Measurements from ENCODE around the gene ZNF638. TPM values are rescaled to one million over a fixed set of nuclear protein-coding genes. Genes with fewer than 3 reads are reported as not detected.

Gene ZNF638
- total RNA-seq, 2 experiments from 2014 or later: 81.1 to 86.0 TPM

DNA sequence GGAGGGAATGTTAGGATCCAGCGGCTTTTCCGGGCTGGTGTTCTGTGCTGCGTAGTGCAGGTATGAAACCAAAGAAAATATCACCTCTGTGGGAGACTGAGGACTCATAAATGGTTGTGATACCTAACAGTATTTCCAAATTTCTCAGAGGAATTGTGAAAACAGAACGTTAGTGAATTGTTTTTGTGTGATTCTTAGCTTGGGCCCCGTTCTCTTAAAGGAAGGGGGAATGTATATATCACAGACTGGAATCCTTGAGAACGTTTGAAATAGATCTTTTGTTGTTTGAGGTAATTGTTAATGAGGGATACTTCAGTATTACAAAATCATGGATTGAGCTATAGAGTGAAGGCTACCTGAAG lies 834 bp downstream of the ZNF638 start:
- Mint-ChIP-seq H3K4me1 (ENCODE audit: low read depth) (peaks cover 32% of the 10 kb centered on the region), H3K9me3 (no peaks in the 10 kb centered on the region), H3K27me3 (no peaks in the 10 kb centered on the region), H3K4me3 (peak overlapping the region; percentile 93), H3K27ac (peak overlapping the region; percentile 99), H3K36me3 (ENCODE audit: low read depth) (peaks cover 22% of the 10 kb centered on the region)
- POLR2A ChIA-PET: interaction anchor here (0.8 to 1.4 kb wide), 2 partner anchors 13 to 99 kb away, joined by 3 to 4 read pairs; no protein-coding TSS in a partner anchor
- CTCF ChIA-PET: interaction anchor here (0.9 to 2.9 kb wide), 12 partner anchors 16 to 202 kb away, joined by 3 to 12 read pairs (median 4); partner anchors contain the start of genes DYSF, MCEE and MPHOSPH10
- TF ChIP-seq, protein P1, sequence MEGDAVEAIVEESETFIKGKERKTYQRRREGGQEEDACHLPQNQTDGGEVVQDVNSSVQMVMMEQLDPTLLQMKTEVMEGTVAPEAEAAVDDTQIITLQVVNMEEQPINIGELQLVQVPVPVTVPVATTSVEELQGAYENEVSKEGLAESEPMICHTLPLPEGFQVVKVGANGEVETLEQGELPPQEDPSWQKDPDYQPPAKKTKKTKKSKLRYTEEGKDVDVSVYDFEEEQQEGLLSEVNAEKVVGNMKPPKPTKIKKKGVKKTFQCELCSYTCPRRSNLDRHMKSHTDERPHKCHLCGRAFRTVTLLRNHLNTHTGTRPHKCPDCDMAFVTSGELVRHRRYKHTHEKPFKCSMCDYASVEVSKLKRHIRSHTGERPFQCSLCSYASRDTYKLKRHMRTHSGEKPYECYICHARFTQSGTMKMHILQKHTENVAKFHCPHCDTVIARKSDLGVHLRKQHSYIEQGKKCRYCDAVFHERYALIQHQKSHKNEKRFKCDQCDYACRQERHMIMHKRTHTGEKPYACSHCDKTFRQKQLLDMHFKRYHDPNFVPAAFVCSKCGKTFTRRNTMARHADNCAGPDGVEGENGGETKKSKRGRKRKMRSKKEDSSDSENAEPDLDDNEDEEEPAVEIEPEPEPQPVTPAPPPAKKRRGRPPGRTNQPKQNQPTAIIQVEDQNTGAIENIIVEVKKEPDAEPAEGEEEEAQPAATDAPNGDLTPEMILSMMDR (IDR thresholded peaks at IDR 0.05): no peak
- DNase-seq (no peak), ATAC-seq (no peak)
- intact Hi-C loops (cut with micrococcal nuclease): no loop called here

DNA sequence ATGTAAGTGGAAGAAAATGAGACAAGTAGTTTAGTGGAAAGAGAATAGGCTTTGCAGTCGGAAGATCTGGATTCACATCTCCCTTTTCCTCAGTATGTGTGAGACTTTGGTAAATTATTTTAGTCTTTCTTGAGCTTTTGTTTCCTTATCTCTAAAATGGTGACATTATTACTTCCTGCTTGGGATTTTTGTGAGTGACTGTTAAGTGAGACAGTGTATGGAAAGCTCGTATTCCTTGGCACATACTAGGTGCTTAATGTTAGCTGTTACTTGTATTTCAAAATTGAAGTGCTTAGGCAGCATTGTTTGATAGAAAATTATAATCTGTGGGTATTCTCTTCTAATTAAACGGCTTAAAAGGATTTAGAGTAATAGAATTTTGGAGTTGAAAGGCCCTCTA lies 2.0 kb downstream of the ZNF638 start:
- TF ChIP-seq, protein P1 (IDR thresholded peaks at IDR 0.05): no peak
- no peak for ATAC-seq
- CTCF ChIA-PET: interaction anchor here (0.6 to 2.3 kb wide), 4 partner anchors 34 to 233 kb away, joined by 3 to 12 read pairs (median 4); no protein-coding TSS in a partner anchor
- peak overlapping the region; percentile 18 for H3K27ac Mint-ChIP-seq
- no peaks in the 10 kb centered on the region for H3K9me3 Mint-ChIP-seq
- POLR2A ChIA-PET: no interaction called here
- H3K4me3 Mint-ChIP-seq: peak overlapping the region; percentile 93
- intact Hi-C loops (cut with micrococcal nuclease): no loop called here
- H3K27me3 Mint-ChIP-seq: no peaks in the 10 kb centered on the region
- H3K4me1 Mint-ChIP-seq (ENCODE audit: low read depth): peaks cover 43% of the 10 kb centered on the region
- no peak for DNase-seq
- peaks cover 26% of the 10 kb centered on the region for H3K36me3 Mint-ChIP-seq (ENCODE audit: low read depth)

DNA sequence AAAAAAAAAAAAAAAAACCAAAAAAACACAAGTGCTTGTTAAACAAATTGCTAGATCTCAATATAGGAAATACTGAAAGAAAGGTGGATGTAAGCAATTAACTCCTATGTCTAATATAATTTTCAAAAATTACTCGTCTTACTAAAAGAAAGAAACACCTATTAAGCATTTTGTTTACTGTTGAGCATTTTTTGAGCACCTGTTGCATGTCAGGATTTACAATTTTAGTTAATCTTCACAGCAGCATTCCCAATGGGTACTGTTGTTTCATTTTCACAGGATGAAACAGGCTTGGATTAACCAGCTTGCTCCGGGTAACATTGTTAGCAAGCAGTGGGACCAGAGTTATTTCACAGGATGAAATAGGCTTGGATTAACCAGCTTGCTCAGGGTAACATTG lies 4.8 kb downstream of the ZNF638 start:
- Mint-ChIP-seq H3K36me3 (ENCODE audit: low read depth) (peaks cover 29% of the 10 kb centered on the region), H3K4me1 (ENCODE audit: low read depth) (peaks cover 59% of the 10 kb centered on the region), H3K9me3 (no peaks in the 10 kb centered on the region), H3K27me3 (no peaks in the 10 kb centered on the region), H3K27ac (no peak overlapping the region), H3K4me3 (no peak overlapping the region)
- intact Hi-C loops (cut with micrococcal nuclease): no loop called here
- CTCF ChIA-PET: no interaction called here
- no peak for ATAC-seq
- DNase-seq: no peak
- POLR2A ChIA-PET: interaction anchor here (2.2 kb wide), 1 partner anchor 8 kb away, joined by 4 read pairs; no protein-coding TSS in a partner anchor
- TF ChIP-seq, protein P1 (IDR thresholded peaks at IDR 0.05): no peak

DNA sequence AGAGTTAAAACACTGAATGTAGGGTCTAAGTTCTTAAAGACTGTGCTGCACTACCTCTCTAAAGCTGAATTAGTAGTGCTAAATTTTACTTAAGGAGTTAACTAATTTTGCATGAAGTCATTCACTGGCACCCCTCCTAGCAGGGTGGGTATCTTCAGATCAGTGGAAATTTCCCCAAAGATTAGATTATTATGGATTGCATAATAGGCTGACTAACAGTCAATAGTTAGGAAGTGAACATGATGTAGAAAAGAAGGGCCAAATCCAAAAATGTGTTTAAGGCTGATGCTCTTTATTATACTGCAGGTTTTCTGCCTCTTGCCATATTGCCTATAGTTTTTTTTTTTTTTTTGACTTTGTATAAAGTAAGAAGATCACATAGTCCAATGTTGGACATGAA lies 5.2 kb downstream of the ZNF638 start:
- intact Hi-C loops (cut with micrococcal nuclease): no loop called here
- Mint-ChIP-seq H3K27me3 (no peaks in the 10 kb centered on the region), H3K4me3 (no peak overlapping the region), H3K9me3 (no peaks in the 10 kb centered on the region), H3K27ac (no peak overlapping the region), H3K36me3 (ENCODE audit: low read depth) (peaks cover 28% of the 10 kb centered on the region), H3K4me1 (ENCODE audit: low read depth) (peaks cover 62% of the 10 kb centered on the region)
- DNase-seq (no peak), ATAC-seq (no peak)
- TF ChIP-seq, protein P1 (IDR thresholded peaks at IDR 0.05): no peak
- ChIA-PET POLR2A (no interaction called here), CTCF (no interaction called here)

DNA sequence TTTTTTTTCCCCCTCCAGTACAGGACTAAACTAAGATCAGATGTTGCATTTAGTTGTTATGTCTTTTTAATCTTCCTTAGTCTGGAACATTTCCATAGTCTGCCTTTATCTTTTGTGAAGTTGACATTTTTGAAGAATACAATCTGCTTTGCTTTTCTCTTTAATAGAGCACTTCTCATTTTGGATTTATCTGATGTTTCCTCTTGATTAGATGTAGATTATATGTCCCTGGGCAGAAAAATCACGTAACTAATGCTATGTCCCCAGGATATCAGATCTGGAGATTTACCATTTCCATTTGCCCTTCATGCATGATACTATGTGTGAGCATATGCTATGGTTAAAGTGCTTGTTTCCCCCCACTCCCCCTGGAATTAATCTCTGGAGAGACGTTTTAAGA lies 6.2 kb downstream of the ZNF638 start:
- ATAC-seq (no peak), DNase-seq (no peak)
- Mint-ChIP-seq H3K27ac (no peak overlapping the region), H3K4me1 (ENCODE audit: low read depth) (peaks cover 66% of the 10 kb centered on the region), H3K9me3 (no peaks in the 10 kb centered on the region), H3K27me3 (no peaks in the 10 kb centered on the region), H3K36me3 (ENCODE audit: low read depth) (peaks cover 31% of the 10 kb centered on the region), H3K4me3 (no peak overlapping the region)
- POLR2A ChIA-PET: no interaction called here
- CTCF ChIA-PET: no interaction called here
- TF ChIP-seq, protein P1 (IDR thresholded peaks at IDR 0.05): no peak
- intact Hi-C loops (cut with micrococcal nuclease): no loop called here

All from activated CD8-positive, alpha-beta T cell treated with anti-CD3 and anti-CD28 coated beads for 36 hours (primary cell).